Cardiac muscle cell (in vitro differentiated cells and primary cell): Measurements from ENCODE around the gene CDX2. TPM values are rescaled to one million over a fixed set of nuclear protein-coding genes. Genes with fewer than 3 reads are reported as not detected.
A peak's percentile ranks its signal among the peaks of the same experiment; 100 is the strongest.

ENCODE experiments used
- DNase-seq, 2 donors: peaks; one replicate each; pipeline versions ENCODE4 v3.0.0 to v3.0.0-alpha.2; 2010 to 2017; ENCODE audit warnings: low read depth in 1 of 2, low spot score in 1 of 2
- H3K27ac ChIP-seq: fragments of 200-600 bp; sonication (generic); 2 replicates; pipeline ENCODE4 v1.5.1; 2016
- H3K27me3 ChIP-seq: fragments of 200-600 bp; sonication (generic); 2 replicates; pipeline ENCODE4 v1.6.0; 2016; ENCODE audit warnings: control low read depth
- H3K36me3 ChIP-seq: fragments of 200-600 bp; sonication (generic); 2 replicates; pipeline ENCODE4 v1.5.1; 2016; ENCODE audit warnings: control low read depth
- H3K4me1 ChIP-seq: fragments of 200-600 bp; sonication (generic); 2 replicates; pipeline ENCODE4 v1.8.1; 2017; ENCODE audit warnings: low read depth, mild to moderate bottlenecking, mixed run types
- H3K4me3 ChIP-seq: fragments of 200-600 bp; sonication (generic); 2 replicates; pipeline ENCODE4 v1.5.1; 2016; ENCODE audit warnings: mild to moderate bottlenecking
- H3K9me3 ChIP-seq: fragments of 200-600 bp; sonication (generic); 2 replicates; pipeline ENCODE4 v1.5.1; 2017; ENCODE audit warnings: low read depth, mild to moderate bottlenecking, control low read depth
- polyA plus RNA-seq: library from polyadenylated mRNA; unstranded; fragments of >200 nt; fragmentation: Nextera tagmentation; extraction: Ambion mirVana; gene quantifications from 2 replicates; pipeline ENCODE4 v1.2.1, GENCODE V29; 2016
- total RNA-seq: library from RNA; depleted of rRNA; stranded (reverse); fragments of >200 nt; gene quantifications from 2 replicates; pipeline ENCODE4 v1.2.3, GENCODE V29; 2016
- TF ChIP-seq, protein P1 (sequence below): IDR thresholded peaks from 2 replicates; pipeline ENCODE4 v1.5.1; 2012; ENCODE audit warnings: low read depth, mild to moderate bottlenecking, low read length

Gene CDX2, protein sequence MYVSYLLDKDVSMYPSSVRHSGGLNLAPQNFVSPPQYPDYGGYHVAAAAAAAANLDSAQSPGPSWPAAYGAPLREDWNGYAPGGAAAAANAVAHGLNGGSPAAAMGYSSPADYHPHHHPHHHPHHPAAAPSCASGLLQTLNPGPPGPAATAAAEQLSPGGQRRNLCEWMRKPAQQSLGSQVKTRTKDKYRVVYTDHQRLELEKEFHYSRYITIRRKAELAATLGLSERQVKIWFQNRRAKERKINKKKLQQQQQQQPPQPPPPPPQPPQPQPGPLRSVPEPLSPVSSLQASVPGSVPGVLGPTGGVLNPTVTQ
- total RNA-seq (not detected in 2 replicates), polyA plus RNA-seq (not detected in 2 replicates)

DNA sequence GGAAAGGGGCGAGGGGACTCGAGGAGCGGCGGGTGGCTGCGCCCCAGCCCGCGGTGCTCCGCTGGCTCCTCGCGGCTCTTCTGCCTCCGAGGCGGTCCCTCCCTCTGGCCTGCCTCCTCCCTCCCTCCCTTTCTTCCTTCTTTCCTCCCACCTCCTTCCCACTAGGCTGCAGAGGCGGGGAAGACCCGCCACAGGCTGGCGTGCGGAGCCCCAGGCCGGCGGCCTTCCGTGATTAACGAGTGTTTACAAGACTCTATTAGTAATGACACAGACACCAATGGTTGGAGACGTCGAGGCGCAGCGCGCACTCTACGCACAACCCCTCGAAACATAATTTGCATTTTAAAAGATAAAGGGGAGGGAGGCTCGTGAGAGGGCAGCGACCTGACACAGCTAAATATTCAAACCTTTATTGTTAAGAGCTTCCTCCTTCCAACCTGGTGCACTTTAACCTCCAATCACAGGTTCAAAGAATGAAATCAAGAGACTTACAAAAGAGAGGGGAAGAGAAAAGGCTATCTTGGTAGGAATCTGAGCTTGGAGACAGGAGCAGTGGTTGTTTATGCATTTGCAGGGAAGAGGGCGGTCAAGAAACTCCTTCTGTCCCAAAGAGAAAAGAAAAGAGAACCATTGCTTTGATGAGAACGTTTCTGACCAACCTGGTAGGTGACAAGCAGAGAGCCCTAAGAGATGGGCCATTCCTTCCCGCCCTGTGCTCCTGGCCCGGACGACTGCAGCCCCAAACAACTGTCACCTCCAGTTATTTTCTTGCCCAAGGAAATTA, at the start of gene CDX2:
TSS of gene CDX2 (minus strand) at position 234 of the 784 bp plus-strand sequence. CDS start 309 bp downstream, outside the sequence.
- DNase-seq: no peak
- Histone ChIP-seq H3K4me1 (no peaks in the 10 kb centered on the region), H3K27ac (no peak within 1 kb of the TSS), H3K9me3 (no peaks in the 10 kb centered on the region), H3K36me3 (no peaks in the 10 kb centered on the region), H3K4me3 (peak within 1 kb of the TSS; percentile 9), H3K27me3 (peaks cover 100% of the 10 kb centered on the region)
- TF ChIP-seq, protein P1, sequence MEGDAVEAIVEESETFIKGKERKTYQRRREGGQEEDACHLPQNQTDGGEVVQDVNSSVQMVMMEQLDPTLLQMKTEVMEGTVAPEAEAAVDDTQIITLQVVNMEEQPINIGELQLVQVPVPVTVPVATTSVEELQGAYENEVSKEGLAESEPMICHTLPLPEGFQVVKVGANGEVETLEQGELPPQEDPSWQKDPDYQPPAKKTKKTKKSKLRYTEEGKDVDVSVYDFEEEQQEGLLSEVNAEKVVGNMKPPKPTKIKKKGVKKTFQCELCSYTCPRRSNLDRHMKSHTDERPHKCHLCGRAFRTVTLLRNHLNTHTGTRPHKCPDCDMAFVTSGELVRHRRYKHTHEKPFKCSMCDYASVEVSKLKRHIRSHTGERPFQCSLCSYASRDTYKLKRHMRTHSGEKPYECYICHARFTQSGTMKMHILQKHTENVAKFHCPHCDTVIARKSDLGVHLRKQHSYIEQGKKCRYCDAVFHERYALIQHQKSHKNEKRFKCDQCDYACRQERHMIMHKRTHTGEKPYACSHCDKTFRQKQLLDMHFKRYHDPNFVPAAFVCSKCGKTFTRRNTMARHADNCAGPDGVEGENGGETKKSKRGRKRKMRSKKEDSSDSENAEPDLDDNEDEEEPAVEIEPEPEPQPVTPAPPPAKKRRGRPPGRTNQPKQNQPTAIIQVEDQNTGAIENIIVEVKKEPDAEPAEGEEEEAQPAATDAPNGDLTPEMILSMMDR: no peak

DNA sequence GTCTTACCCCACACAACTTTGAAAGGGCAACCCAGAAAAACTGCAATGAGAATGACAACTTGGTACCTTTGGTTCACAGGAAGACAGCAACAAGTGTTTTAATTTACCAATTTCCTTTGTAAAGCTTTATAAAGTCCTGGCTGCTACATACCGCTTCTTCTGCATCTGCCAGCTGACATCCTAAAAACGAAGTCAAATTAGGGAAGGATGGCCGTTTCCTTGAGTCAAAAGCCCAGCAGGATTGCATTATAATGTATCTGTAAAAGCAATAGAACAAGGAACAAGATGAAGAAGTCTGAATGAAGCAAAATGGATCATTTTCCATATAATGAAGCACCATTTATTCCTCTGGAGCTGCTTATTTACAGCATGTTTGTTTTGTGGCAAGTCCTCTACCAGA, 45.2 kb upstream of the CDX2 start:
- no peak overlapping the region for H3K4me3 ChIP-seq
- no peak for DNase-seq
- TF ChIP-seq, protein P1: no peak
- H3K9me3 ChIP-seq: no peaks in the 10 kb centered on the region
- H3K4me1 ChIP-seq: no peaks in the 10 kb centered on the region
- H3K27me3 ChIP-seq: peaks cover 5% of the 10 kb centered on the region
- no peaks in the 10 kb centered on the region for H3K36me3 ChIP-seq
- no peak overlapping the region for H3K27ac ChIP-seq

DNA sequence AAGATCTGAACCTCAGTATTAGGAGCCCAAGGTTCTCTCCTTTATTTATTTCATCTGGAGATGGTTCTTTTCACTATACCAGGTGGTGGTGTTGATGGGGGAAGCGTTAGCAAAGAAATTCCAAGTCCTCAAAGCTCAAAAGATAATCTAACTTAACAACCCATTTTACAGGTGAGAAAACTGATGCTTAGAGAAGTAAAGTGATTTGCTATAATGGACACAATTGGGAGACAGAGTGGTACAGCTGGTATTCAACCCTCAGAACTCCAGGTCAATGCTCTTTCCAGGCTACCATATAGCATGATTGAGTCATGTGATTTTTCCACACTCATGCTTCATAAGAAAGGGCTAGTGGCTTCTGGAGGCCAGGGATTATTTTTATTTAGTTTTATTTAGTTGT, 44.4 kb upstream of the CDX2 start:
- no peak for DNase-seq
- Histone ChIP-seq H3K9me3 (no peaks in the 10 kb centered on the region), H3K4me3 (no peak overlapping the region), H3K4me1 (no peaks in the 10 kb centered on the region), H3K27ac (no peak overlapping the region), H3K27me3 (peaks cover 5% of the 10 kb centered on the region), H3K36me3 (no peaks in the 10 kb centered on the region)
- TF ChIP-seq, protein P1: no peak

DNA sequence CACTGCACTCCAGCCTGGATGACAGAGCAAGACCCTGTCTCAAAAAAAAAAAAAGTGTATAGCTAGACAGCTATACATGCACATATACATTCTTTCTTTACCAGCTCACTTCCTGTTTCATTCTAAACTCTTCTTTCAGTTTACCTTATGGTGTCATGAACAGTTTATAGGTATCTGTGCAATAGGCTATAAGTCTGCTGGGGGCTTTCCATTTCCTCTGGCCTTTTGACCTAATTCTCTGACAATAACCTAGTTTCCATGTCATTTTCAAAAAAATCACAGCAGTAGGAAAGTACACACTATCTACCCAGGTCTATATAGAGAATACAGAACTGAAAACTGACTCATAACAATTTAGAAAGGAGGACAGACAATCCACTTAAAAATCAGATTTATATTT, 43.8 kb upstream of the CDX2 start:
- H3K9me3 ChIP-seq: no peaks in the 10 kb centered on the region
- H3K36me3 ChIP-seq: no peaks in the 10 kb centered on the region
- H3K27ac ChIP-seq: no peak overlapping the region
- no peaks in the 10 kb centered on the region for H3K4me1 ChIP-seq
- no peak for DNase-seq
- TF ChIP-seq, protein P1: no peak
- H3K27me3 ChIP-seq: peaks cover 5% of the 10 kb centered on the region
- H3K4me3 ChIP-seq: no peak overlapping the region

DNA sequence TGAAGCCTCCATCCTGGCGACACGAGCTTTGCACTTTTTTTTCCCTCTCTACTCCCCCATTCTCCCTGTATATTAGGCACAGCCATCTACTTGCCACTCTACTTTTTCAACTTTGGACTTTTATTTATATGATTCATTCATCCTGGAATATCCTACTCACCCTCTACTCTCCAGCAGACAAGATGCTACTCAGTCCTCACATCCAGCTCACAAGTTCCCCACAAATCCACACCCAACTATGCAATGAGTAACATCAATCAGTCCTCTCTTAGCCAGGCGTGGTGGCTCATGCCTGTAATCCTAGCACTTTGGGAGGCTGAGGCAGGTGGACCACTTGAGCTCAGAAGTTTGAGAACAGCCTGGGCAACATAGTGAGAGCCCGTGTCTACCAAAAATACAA, 43.3 kb upstream of the CDX2 start:
- peaks cover 5% of the 10 kb centered on the region for H3K27me3 ChIP-seq
- no peak for DNase-seq

More for the DNA sequence above, 43.3 kb upstream of the CDX2 start:
- TF ChIP-seq, protein P1: no peak
- Histone ChIP-seq H3K4me3 (no peak overlapping the region), H3K36me3 (no peaks in the 10 kb centered on the region), H3K9me3 (no peaks in the 10 kb centered on the region), H3K4me1 (no peaks in the 10 kb centered on the region), H3K27ac (no peak overlapping the region)
